NCI-H460 (cell line): ENCODE results near the gene CLDN3. TPM values are rescaled to one million over a fixed set of nuclear protein-coding genes. Genes with fewer than 3 reads are reported as not detected.
"Not testable (repeated sequence)": the region's sequence is repeated elsewhere in the genome, so short reads cannot be mapped to it uniquely, and the experiment has no call there.

Experiments
- DNase-seq: peaks from one replicate; pipeline ENCODE4 v3.0.0-alpha.2; 2016; ENCODE audit warnings: low read depth; ENCODE audit errors: extremely low read depth
- small RNA-seq, 2 experiments: library from RNA; depleted of rRNA; stranded (forward); fragments of <200 nt; gene quantifications; one replicate each; pipeline ENCODE3, GENCODE V24; 2014
- total RNA-seq: library from RNA; depleted of rRNA; stranded (reverse); fragments of >200 nt; shearing (Covaris generic); gene quantifications from 2 replicates; pipeline ENCODE4 v1.2.3, GENCODE V29; 2014; rRNA removed

Gene CLDN3
- total RNA-seq, 1 experiment from 2014 or later = 1.7 TPM

DNA sequence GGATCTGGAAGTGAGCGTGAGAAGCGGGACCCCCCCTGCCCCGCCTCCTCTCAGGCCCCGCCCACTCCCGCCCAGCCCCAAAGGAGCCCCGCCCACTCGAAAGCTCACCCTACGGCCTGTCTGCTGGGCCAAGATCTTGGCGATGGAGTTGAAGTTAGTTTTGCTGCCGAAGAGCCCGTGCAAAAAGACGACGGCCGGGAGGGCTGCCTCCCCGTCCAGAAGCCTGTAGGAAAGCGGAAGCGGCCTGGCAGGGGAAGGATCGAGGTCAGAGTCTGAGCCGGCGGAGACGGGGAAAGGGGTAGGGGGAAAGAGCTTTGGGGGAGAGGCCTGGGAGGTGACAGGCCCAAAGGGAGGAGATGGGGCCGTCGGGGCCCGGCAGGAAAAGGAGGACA lies 31.9 kb downstream of the CLDN3 start:
- no peak for DNase-seq

DNA sequence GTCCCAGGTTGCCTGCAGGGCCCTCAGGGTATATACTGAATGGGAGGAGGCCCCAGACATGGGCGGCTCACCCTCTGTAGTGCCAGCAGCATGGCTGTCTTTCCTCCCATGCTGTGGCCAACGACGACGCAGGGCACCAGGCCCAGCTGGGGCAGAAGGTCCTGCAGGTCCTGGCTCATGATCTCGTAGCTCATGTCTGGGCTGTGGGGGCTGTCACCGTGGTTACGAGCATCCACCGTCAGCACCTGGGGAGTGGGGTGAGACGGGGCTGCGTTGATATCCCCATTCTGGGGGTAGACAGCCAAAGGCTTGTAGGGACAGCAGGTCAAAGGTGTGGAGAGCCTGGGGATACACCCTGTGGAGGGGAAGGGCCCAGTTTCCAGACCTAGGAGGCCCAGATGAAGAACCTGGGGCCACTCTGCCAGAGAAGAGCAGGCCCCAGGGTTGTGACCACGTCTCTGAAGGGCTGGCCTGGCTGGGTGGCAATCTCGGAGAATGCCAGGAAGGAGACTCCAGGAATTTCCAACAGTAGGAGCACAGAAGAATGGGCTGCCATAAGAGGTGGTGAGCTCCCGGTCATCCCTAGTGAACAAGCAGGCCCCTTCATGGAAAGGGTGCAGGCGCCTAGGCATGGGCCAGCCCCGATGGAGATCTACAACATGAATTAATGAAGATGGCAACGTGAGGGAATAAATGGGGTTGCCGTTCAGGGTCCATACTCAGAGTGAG lies 32.4 kb downstream of the CLDN3 start:
- DNase-seq = no peak

DNA sequence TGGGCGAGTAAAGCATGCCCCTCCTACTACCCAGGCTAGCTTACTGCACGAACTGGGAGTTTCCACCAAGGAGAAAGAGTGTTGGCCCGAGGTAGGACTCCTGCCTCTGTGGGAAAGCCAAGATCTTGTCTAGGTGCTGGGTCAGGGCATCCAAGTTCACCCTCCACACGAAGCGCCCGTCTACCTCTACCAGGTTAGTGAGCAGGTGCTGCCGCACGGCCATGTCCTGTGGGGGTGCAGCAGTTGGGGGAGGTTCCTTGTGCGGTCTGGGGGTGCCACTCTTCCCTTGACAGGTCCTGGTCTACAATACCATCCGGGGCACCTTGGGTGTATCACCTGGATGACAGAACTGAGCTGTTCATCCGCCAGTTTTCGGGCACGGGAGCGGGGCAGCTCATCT lies 33.2 kb downstream of the CLDN3 start:
- no peak for DNase-seq

DNA sequence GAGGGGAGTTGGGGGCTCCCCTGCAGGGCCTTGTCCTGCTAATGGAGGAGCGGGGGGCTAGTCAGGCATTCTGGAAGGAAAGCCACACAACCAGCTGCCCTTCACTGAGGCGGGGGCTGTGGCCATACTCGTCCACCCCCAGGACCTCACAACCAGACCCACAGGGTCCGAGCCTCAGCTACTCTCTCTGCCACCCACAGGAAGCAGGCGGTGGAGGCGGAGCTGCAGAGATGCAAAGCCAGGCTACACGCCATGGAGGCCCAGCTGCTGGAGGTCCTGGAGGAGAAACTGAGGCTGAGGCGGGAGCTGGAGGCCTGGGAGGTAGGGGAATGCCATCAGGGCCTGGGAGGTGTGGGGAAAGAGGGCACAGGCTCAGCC lies 34.6 kb downstream of the CLDN3 start:
- DNase-seq = no peak

DNA sequence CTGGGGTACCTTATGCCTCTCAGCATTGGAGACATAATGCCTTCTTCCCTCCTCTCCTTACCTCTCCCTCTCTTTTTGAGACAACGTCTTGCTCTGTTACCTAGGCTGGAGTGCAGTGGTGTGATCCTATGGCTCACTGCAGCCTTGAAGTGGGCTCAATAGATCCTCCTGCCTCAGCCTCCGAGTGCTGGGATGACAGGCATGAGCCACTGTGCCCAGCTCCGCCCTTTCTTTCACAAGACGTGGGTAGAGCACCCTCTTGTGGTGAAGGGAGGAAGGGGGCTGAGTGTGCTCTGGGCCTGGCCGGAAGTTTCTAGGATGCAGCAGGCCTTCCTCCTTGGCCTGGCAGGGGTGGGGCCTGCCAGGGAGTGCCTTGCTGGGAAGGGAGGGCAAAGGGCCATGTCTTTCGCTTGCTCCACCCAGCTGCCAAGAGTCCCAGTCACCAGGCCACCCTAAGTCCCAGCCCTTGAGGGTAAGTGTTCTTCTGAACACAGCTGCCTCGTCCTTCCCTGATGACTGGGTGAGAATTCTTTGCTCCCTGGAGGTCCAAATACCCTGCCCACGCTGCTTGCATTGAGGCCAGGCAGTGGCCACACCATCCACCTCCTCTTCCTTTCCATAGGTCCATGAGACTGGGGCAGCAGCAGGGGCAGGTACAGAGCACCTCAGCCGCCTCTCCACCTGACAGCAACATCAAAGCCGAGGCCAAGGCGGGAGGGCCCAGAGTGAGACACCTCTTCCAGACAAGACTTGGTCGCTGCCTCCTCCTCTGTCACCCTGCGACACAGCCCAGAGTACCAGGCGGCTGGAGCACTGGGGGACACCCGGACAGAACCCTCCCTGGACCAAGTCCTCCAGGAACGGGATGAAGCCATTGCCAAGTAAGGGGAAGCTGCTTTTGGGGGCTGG lies 35.2 kb downstream of the CLDN3 start:
- DNase-seq = peak; percentile 95

DNA sequence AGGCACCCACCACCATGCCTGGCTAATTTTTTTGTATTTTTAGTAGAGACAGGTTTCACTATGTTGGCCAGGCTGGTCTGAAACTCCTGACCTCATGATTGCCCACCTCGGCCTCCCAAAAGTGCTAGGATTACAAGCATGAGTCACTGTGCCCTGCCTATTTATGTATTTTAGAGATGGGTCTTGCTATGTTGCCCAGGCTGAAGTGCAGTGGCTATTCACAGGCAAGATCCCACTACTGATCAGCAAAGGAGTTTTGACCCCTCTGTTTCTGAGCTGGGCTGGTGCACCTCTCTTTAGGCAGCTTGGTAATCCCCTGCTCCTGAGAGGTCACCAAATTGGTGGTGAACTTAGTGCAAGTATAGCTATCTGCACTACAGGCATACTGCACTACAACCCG lies 37.7 kb downstream of the CLDN3 start:
- no peak for DNase-seq

DNA sequence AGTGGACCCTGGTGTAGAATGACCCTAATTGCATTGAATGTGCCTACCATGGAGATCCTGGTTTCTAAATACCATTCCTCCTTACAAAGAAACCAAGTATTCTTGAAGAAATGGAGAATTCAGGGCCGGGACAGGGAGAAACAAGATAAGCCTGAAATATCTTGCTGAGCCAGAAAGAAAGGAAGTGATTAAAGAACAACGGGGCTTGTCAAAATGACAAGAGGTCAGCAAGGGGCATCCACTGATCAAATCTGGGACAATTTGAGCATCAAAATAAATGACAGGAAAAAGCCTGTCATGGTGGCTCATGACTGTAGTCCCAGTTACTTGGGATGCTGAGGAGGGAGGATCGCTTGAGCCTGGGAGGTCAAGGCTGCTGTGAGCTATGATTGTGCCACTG lies 39.6 kb downstream of the CLDN3 start:
- DNase-seq = no peak

DNA sequence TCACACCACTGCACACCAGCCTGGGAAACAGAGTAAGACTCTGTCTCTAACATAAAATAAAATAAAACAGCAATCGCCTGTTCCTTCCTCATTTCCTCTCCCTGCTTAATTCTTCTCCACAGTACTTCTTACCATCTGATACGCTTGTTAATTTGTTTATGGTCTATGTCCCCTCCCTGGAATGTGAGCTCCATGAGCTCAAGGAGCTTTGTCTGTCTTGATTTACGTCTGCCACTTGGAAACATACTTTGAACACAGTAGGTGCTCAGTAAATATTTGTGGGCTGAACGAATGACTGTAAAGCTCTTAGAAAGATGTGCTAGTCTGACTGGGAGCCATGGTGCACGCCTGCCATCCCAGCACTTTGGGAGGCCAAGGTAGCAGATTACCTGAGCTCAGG lies 41.5 kb downstream of the CLDN3 start:
- no peak for DNase-seq

DNA sequence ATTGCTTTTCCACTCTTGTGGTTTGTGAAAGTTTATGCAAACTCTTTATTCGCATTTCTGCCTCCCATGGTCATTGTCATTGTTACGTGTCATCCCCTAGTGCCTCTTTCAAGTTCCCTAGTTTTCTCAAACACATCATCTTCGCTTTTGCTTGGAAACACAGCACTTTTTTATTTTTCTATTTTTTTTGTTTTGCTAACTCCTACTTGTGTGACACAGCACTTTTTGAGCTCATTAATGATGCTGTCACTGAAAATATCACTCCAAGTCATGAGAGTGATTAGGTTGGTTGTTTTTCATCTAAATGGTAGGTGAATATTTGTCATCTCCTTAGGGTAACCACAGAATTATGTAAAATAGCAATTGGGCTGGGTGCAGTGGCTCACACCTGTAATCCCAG lies 42.1 kb downstream of the CLDN3 start:
- no peak for DNase-seq

DNA sequence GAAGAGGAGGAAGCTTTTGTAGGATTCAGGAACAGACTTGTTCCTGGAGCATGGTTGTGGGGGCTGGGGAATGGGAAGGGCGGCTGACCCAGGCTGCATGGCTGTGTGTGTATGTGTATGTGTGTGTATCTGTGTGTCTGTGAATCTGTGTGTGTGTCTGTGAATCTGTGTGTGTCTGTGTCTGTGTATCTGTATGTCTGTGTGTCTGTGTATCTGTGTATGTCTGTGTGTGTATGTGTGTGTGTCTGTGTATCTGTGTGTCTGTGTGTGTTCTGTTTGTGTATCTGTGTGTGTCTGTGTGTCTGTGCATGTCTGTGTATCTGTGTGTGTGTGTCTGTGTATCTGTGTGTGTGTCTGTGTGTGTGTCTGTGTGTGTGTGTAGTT lies 44.0 kb downstream of the CLDN3 start:
- DNase-seq = no peak

DNA sequence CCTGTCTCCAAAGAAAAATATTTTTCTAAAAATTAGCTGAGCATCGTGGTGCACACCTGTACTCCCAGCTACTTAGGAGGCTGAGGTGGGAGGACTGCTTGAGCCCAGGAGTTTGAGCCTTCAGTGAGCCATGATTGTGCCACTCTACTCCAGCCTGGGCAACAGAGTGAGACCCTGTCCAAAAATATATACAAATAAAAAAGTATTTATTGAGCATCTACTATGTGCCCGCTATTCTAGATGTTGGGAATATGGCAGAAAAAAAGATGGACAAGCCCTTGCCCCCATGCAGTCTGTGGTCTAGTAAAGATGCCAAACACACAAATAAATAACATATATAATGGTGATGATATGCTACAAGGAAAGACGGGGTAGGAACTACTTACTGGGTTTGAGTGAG lies 46.3 kb downstream of the CLDN3 start:
- no peak for DNase-seq

DNA sequence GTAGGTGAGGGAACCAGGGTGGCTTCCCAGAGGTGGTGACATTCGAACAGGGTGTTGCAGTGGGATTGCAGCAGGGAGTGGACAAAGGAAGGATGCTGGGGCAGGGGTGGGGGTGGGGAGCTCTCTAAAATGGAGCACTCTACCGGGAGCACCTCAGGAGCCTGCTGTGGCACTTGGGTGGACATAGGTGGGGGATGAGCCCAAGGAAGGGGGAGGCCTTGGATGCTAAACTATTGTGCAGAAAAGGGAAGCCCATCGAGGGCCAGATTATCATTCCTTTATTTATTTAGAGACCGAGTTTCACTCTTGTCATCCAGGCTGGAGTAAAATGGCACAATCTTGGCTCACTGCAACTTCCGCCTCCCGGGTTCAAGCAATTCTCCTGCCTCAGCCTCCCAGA lies 47.3 kb downstream of the CLDN3 start:
- DNase-seq = no peak

DNA sequence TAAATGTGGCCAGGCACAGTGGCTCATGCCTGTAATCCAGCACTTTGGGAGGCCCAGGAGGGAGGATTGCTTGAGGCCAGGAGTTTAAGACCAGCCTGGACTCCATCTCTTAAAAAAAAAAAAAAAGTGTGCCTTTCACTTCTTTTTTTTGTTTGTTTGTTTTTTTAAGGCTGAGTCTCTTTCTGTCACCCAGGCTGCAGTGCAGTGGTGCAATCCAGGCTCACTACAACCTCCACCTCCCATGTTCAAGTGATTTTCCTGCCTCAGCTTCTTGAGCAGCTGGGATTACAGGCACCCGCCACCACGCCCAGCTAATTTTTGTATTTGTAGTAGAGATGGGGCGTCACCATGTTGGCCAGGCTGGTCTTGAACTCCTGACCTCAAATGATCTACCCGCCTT lies 47.9 kb downstream of the CLDN3 start:
- not testable (repeated sequence) for DNase-seq

DNA sequence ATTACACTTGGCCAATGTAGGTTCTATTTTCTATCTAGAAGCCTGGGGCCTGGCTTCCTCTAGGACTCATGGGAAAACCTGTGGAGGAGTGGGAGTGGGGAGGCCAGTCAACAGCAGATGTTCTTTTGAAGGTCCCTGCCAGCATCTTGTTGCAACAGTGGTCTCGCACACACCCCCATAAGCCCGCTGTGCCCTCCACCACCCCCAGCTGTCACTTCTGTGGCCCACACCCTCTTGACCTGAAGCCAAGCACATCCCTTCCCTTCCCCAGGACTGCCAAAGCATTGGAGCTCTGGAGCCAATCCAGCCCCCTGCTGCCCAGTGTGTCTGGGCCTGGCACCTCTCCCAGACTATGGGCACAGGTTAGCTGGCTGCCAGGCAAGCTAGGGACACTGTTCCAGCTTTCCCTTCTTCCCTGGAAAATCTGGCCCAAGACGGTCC lies 48.7 kb downstream of the CLDN3 start:
- no peak for DNase-seq

DNA sequence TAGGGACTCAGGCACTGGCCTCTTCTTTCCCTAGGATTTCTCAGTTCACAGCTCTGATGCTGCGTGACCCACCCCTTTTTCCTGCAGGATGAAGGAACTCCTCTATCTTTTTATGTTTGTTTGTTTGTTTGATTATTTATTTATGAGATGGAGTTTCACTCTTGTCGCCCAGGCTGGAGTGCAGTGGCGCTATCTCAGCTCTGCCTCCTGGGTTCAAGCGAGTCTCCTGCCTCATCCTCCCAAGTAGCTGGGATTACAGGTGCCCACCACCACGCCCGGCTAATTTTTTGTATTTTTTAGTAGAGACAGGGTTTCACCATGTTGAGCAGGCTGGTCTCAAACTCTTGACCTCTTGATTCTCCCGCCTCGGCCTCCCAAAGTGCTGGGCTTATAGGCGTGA lies 49.6 kb downstream of the CLDN3 start:
- not testable (repeated sequence) for DNase-seq

DNA sequence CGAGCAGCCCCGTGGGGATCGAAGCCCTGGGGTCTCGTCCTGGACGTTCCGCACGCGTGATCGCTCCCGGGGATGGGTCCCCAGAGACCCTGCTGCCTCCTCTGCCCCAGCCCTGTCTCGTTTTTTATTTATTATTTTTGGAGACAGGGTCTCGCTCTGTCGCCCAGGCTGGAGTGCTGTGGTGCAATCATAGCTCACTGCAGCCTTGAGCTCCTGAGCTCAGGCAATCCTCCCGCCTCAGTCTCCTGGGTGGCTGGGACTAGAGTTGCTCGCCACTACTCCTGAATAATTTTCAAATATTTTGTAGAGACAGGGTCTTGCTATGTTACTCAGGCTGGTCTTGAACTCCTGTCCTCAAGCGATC lies 50.3 kb downstream of the CLDN3 start:
- DNase-seq = no peak

Small RNAs within 50 kb of the gene (small RNA-seq; reads per million reads assigned to genes)
- 0 to 0.12 reads per million in 2 experiments for gene RN7SL265P

Other genes with a start within 250 kb of the CLDN3 start
- 72.0 and 81.9 TPM in 2 replicates for gene BAZ1B, start 248.0 kb downstream of the CLDN3 start, total RNA-seq
- 34.0 and 39.2 TPM in 2 replicates for gene BCL7B, start 212.6 kb downstream of the CLDN3 start, total RNA-seq
- gene TBL2, start 191.7 kb downstream of the CLDN3 start, total RNA-seq = 70.5 and 76.4 TPM in 2 replicates
- 1.6 and 1.9 TPM in 2 replicates for gene MLXIPL, start 145.7 kb downstream of the CLDN3 start, total RNA-seq
- gene VPS37D, start 102.4 kb downstream of the CLDN3 start, total RNA-seq = 3.6 and 5.4 TPM in 2 replicates
- 2.8 and 3.5 TPM in 2 replicates for gene DNAJC30, start 86.8 kb downstream of the CLDN3 start, total RNA-seq
- gene BUD23, start 86.7 kb downstream of the CLDN3 start, total RNA-seq = 187 and 231 TPM in 2 replicates
- 63.4 and 66.3 TPM in 2 replicates for gene STX1A, start 50.6 kb downstream of the CLDN3 start, total RNA-seq
- gene ABHD11, start 31.5 kb downstream of the CLDN3 start, total RNA-seq = 9.6 and 10.7 TPM in 2 replicates
- gene CLDN4, start 60.7 kb upstream of the CLDN3 start, total RNA-seq = 24.9 and 25.3 TPM in 2 replicates
- 4.3 and 5.1 TPM in 2 replicates for gene METTL27, start 72.2 kb upstream of the CLDN3 start, total RNA-seq
- 0.55 TPM in 1 of 2 replicates, not detected in the other for gene TMEM270, start 90.9 kb upstream of the CLDN3 start, total RNA-seq